ENCODE data around the gene DYNC2LI1. TPM values are rescaled to one million over a fixed set of nuclear protein-coding genes. Genes with fewer than 3 reads are reported as not detected.

Gene DYNC2LI1
- total RNA-seq, 1 donor from 2014 or later = 30.1 TPM

DNA sequence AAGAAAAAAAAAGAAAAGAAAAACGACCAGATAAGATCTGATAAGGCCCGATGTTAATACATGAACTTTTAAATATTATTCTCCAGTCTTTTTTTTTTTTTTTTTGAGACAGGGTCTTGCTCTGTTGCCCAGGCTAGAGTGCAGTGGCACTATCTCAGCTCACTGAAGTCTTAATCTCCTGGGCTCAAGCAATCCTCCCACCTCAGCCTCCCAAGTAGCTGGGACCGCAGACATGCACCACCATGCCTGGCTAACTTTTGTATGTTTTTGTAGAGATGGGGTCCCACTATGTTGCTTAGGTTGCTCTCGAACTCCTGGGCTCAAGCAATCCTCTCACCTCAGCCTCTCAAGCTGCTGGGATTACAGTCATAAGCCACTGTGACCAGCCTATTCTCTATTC lies 63.2 kb downstream of the DYNC2LI1 start:
- H3K27ac Mint-ChIP-seq = no peak overlapping the region
- H3K9me3 Mint-ChIP-seq (ENCODE audit: low read depth) = no peaks in the 10 kb centered on the region
- TF ChIP-seq CTCF (IDR thresholded peaks at IDR 0.05; ENCODE audit: unreplicated experiment) = no peak
- no peak overlapping the region for H3K4me3 Mint-ChIP-seq (ENCODE audit: low read depth)
- H3K4me1 Mint-ChIP-seq (ENCODE audit: low read depth) = no peaks in the 10 kb centered on the region
- no peaks in the 10 kb centered on the region for H3K36me3 Mint-ChIP-seq (ENCODE audit: insufficient read depth)
- no peak for DNase-seq (ENCODE audit: low spot score, unreplicated experiment)
- H3K27me3 Mint-ChIP-seq = peaks cover 5% of the 10 kb centered on the region

DNA sequence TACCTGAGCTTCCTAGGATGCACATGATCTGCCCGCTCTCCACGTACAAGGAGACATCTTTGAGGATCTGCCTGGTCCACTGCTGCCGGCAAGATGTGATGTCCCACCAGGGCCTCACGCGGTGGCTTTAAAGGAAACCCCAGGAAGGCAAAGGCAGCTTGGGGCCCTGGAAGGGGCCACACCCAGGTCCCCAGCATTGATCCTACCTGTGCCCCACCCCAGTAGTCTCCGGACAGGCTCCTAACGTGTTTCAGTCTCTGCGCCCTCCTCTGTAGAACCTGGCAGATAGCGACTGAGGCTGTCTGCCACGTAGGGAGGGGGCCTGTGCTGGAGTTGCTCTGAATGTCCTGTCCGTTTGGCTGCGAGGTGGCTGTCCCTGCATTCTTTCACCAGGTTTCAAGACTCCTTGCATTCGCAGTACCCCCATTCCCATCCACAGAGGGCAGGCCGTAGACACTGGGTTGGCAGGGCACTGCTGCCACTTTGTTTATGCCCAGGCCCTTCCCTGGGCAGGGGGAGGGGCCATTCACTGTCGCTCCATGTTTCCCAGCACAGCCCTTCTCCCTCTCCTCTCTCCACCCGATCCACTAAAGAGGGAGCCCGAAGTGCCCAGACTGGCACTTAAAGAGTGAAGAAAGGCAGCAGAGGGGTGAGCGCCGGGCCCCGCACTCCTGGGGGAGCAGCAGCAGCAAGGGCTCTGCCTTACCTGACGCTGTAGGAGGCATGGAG lies 64.2 kb downstream of the DYNC2LI1 start:
- TF ChIP-seq CTCF (IDR thresholded peaks at IDR 0.05; ENCODE audit: unreplicated experiment) = no peak
- no peak overlapping the region for H3K27ac Mint-ChIP-seq
- no peaks in the 10 kb centered on the region for H3K4me1 Mint-ChIP-seq (ENCODE audit: low read depth)
- no peaks in the 10 kb centered on the region for H3K9me3 Mint-ChIP-seq (ENCODE audit: low read depth)
- no peak overlapping the region for H3K4me3 Mint-ChIP-seq (ENCODE audit: low read depth)
- DNase-seq (ENCODE audit: low spot score, unreplicated experiment) = no peak
- peaks cover 5% of the 10 kb centered on the region for H3K27me3 Mint-ChIP-seq
- H3K36me3 Mint-ChIP-seq (ENCODE audit: insufficient read depth) = no peaks in the 10 kb centered on the region

- H3K4me1 Mint-ChIP-seq (ENCODE audit: low read depth) = no peaks in the 10 kb centered on the region
- H3K27me3 Mint-ChIP-seq = peaks cover 5% of the 10 kb centered on the region
- TF ChIP-seq CTCF (IDR thresholded peaks at IDR 0.05; ENCODE audit: unreplicated experiment) = no peak
- DNase-seq (ENCODE audit: low spot score, unreplicated experiment) = no peak
- no peaks in the 10 kb centered on the region for H3K36me3 Mint-ChIP-seq (ENCODE audit: insufficient read depth)
- H3K4me3 Mint-ChIP-seq (ENCODE audit: low read depth) = no peak within 1 kb of the TSS
- H3K27ac Mint-ChIP-seq = no peak within 1 kb of the TSS
- H3K9me3 Mint-ChIP-seq (ENCODE audit: low read depth) = no peaks in the 10 kb centered on the region
These were observed 64.9 kb downstream of the DYNC2LI1 start, which contains the start of the genes ABCG5 and ABCG8 for GRCh38 chr2:43838560-43839267. TSS of gene ABCG5 (minus strand) at chr2:43838839. CDS start at chr2:43838679, 160 bp downstream. TSS of gene ABCG8 (plus strand) at chr2:43838971. CDS start at chr2:43839054, 83 bp downstream.

- Mint-ChIP-seq H3K27me3 (peaks cover 5% of the 10 kb centered on the region), H3K4me1 (ENCODE audit: low read depth) (no peaks in the 10 kb centered on the region), H3K36me3 (ENCODE audit: insufficient read depth) (no peaks in the 10 kb centered on the region), H3K9me3 (ENCODE audit: low read depth) (no peaks in the 10 kb centered on the region), H3K4me3 (ENCODE audit: low read depth) (no peak overlapping the region), H3K27ac (no peak overlapping the region)
- TF ChIP-seq CTCF (IDR thresholded peaks at IDR 0.05; ENCODE audit: unreplicated experiment) = no peak
- no peak for DNase-seq (ENCODE audit: low spot score, unreplicated experiment)
These were observed 66.1 kb downstream of the DYNC2LI1 start for GRCh38 chr2:43839776-43840564.

DNA sequence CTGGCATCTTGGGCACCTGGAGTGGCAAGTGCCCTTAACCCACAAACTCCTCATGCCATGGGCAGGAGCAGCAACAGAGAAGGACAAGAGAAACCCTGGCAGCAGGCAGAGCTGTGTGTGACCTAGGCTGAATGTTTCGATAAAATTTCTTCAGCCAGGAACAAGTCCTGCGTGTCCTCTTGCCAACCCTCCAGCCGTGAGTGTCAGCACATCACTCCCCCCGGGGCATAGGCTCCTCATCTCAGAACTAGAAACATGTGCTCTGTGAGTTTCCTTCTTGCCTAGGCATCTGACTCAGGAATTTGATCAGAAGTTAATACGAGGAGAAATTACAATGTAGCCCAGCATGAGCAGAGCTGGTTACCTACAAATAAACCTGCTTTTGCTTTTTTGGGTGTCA lies 67.1 kb downstream of the DYNC2LI1 start:
- no peak overlapping the region for H3K27ac Mint-ChIP-seq
- no peak overlapping the region for H3K4me3 Mint-ChIP-seq (ENCODE audit: low read depth)
- DNase-seq (ENCODE audit: low spot score, unreplicated experiment) = no peak
- TF ChIP-seq CTCF (IDR thresholded peaks at IDR 0.05; ENCODE audit: unreplicated experiment) = no peak
- H3K4me1 Mint-ChIP-seq (ENCODE audit: low read depth) = no peaks in the 10 kb centered on the region
- no peaks in the 10 kb centered on the region for H3K36me3 Mint-ChIP-seq (ENCODE audit: insufficient read depth)
- peaks cover 5% of the 10 kb centered on the region for H3K27me3 Mint-ChIP-seq
- no peaks in the 10 kb centered on the region for H3K9me3 Mint-ChIP-seq (ENCODE audit: low read depth)
